K562 (cell line): Measurements from ENCODE around the gene VWA7. TPM values are rescaled to one million over a fixed set of nuclear protein-coding genes. Genes with fewer than 3 reads are reported as not detected.
A peak's percentile ranks its signal among the peaks of the same experiment; 100 is the strongest.

Source experiments
- ARID2 ChIP-seq: fragments of 450-650 bp; IDR thresholded peaks from 2 replicates; pipeline ENCODE4 v1.6.1; 2017; ENCODE audit warnings: antibody characterized with exemption, mild to moderate bottlenecking
- BACH1 ChIP-seq: fragments of 200-800 bp; sonication (Bioruptor generic); IDR thresholded peaks from 2 replicates; pipeline ENCODE4 v1.6.1; 2016; ENCODE audit warnings: missing genetic modification characterization, missing compliant biosample characterization
- EP400 ChIP-seq: fragments of 450-650 bp; IDR thresholded peaks from 2 replicates; pipeline ENCODE4 v1.6.1; 2017; ENCODE audit warnings: antibody characterized with exemption, mild to moderate bottlenecking, moderate library complexity
- ETV1 ChIP-seq: fragments of 450-650 bp; conservative IDR thresholded peaks from 2 replicates; pipeline ENCODE4 v1.6.1; 2016; ENCODE audit warnings: missing genetic modification characterization, control low read depth, low read depth, missing compliant biosample characterization
- FOXK1 ChIP-seq: sonication (generic); formaldehyde crosslinking; IDR thresholded peaks from 2 replicates; pipeline ENCODE4 v1.8.0; 2022; ENCODE audit warnings: missing genetic modification reagents, mild to moderate bottlenecking, borderline replicate concordance
- MEF2D ChIP-seq: conservative IDR thresholded peaks from 2 replicates; pipeline ENCODE4 v1.6.1; 2016; ENCODE audit warnings: low read depth, missing genetic modification characterization, missing compliant biosample characterization
- NONO ChIP-seq, 2 experiments: fragments of 200-400 bp in 1 of 2; fragments of 450-650 bp in 1 of 2; formaldehyde crosslinking in 1 of 2; IDR thresholded peaks; 2 replicates each; pipeline ENCODE4 v1.6.1; 2017; ENCODE audit warnings: low read depth in 2 of 2, mild to moderate bottlenecking in 2 of 2, moderate library complexity in 2 of 2, low read length in 1 of 2
- NR2C2 ChIP-seq, 2 experiments: fragments of 200-800 bp in 1 of 2; sonication (Bioruptor generic) in 1 of 2; sonication (generic) in 1 of 2; formaldehyde crosslinking in 1 of 2; IDR thresholded peaks; 2 replicates each; pipeline versions ENCODE4 v1.6.1 to v1.8.0; 2016 to 2022; ENCODE audit warnings: mild to moderate bottlenecking in 1 of 2, missing compliant biosample characterization in 1 of 2, missing genetic modification characterization in 1 of 2, missing genetic modification reagents in 1 of 2
- NUFIP1 ChIP-seq: fragments of 450-650 bp; IDR thresholded peaks from 2 replicates; pipeline ENCODE4 v1.6.1; 2018; ENCODE audit not compliant: partially characterized antibody
- POU5F1 ChIP-seq: fragments of 150-350 bp; IDR thresholded peaks from 2 replicates; pipeline ENCODE4 v1.6.1; 2014; ENCODE audit warnings: borderline replicate concordance, low read length, low read depth, mild to moderate bottlenecking; ENCODE audit not compliant: partially characterized antibody
- RBM14 ChIP-seq: fragments of 200-400 bp; formaldehyde crosslinking; IDR thresholded peaks from 2 replicates; pipeline ENCODE4 v1.6.1; 2018; ENCODE audit warnings: low read depth, mild to moderate bottlenecking, low read length, moderate library complexity, borderline replicate concordance; ENCODE audit not compliant: insufficient read depth
- RBM15 ChIP-seq: fragments of 200-400 bp; formaldehyde crosslinking; IDR thresholded peaks from 2 replicates; pipeline ENCODE4 v1.6.1; 2018; ENCODE audit warnings: mild to moderate bottlenecking, low read length, moderate library complexity; ENCODE audit not compliant: insufficient read depth
- SMAD4 ChIP-seq: fragments of 250-450 bp; sonication (Bioruptor Pico); conservative IDR thresholded peaks from 2 replicates; pipeline ENCODE4 v1.8.0; 2021; ENCODE audit warnings: inconsistent platforms, mild to moderate bottlenecking, moderate library complexity
- SRSF7 ChIP-seq: fragments of 200-400 bp; formaldehyde crosslinking; optimal IDR thresholded peaks from 2 replicates; pipeline ENCODE3; 2017; ENCODE audit warnings: mild to moderate bottlenecking, low read depth, low read length
- STAT5B ChIP-seq: fragments of 250-450 bp; sonication (Bioruptor Pico); IDR thresholded peaks from 2 replicates; pipeline ENCODE4 v1.8.0; 2021; ENCODE audit warnings: mild to moderate bottlenecking, inconsistent platforms
- ZEB2 ChIP-seq: fragments of 450-650 bp; IDR thresholded peaks from 2 replicates; pipeline ENCODE4 v1.6.1; 2016
- ZNF146 ChIP-seq: IDR thresholded peaks from one replicate; pipeline ENCODE4 v1.6.1; 2018; ENCODE audit warnings: missing compliant biosample characterization; ENCODE audit not compliant: unreplicated experiment
- ZNF57 ChIP-seq: fragments of 450-650 bp; formaldehyde crosslinking; IDR thresholded peaks from 2 replicates; pipeline ENCODE4 v1.4.0; 2020; ENCODE audit warnings: mild to moderate bottlenecking, moderate library complexity
- ZNF644 ChIP-seq: fragments of 200-800 bp; sonication (Bioruptor generic); IDR thresholded peaks from 2 replicates; pipeline ENCODE4 v1.6.1; 2016; ENCODE audit warnings: low read depth, missing genetic modification characterization, missing compliant biosample characterization
- polyA plus RNA-seq, 8 experiments: library from polyadenylated mRNA; depleted of rRNA in 4 of 8; stranded (reverse) in 5 of 8; unstranded in 3 of 8; fragments of >200 nt; fragmentation: Nextera tagmentation in 2 of 8; fragmentation: Illumina TruSeq in 1 of 8; extraction: Ambion mirVana in 2 of 8; extraction: Trizol in 1 of 8; gene quantifications; 2 replicates each; pipeline versions ENCODE4 v1.2.1 to v1.2.3, GENCODE V29; 2011 to 2014; ENCODE audit warnings: inconsistent platforms in 1 of 8, missing spikeins in 1 of 8
- total RNA-seq, 7 experiments: library from RNA; depleted of rRNA in 6 of 7; stranded (reverse); fragments of >200 nt in 6 of 7; fragmentation: Illumina TruSeq in 2 of 7; extraction: Trizol in 2 of 7; gene quantifications; 2 replicates each; pipeline versions ENCODE4 v1.2.1 to v1.2.3, GENCODE V29; 2011 to 2021; ENCODE audit warnings: low replicate concordance in 1 of 7
- TF ChIP-seq, protein P1 (sequence below): fragments of 250-450 bp; sonication (Bioruptor Pico); IDR thresholded peaks from 2 replicates; pipeline ENCODE4 v1.5.0; 2020; ENCODE audit warnings: mild to moderate bottlenecking
- TF ChIP-seq, protein P2 (sequence below): fragments of 450-650 bp; formaldehyde crosslinking; conservative IDR thresholded peaks from 2 replicates; pipeline ENCODE4 v1.4.0; 2022; ENCODE audit warnings: mild to moderate bottlenecking, missing genetic modification characterization
- TF ChIP-seq, protein P3 (sequence below): fragments of 450-650 bp; IDR thresholded peaks from 2 replicates; pipeline ENCODE4 v1.6.1; 2016; ENCODE audit warnings: antibody characterized with exemption
- TF ChIP-seq, protein P4 (sequence below): sonication (generic); IDR thresholded peaks from 2 replicates; pipeline ENCODE4 v1.6.1; 2016

Gene VWA7
- total and polyA plus RNA-seq, 9 of the 15 experiments (the other 6 are each of a cell fraction or from before 2014, with no cell fraction given): 0.18 to 2.9 (median 0.95) TPM

DNA sequence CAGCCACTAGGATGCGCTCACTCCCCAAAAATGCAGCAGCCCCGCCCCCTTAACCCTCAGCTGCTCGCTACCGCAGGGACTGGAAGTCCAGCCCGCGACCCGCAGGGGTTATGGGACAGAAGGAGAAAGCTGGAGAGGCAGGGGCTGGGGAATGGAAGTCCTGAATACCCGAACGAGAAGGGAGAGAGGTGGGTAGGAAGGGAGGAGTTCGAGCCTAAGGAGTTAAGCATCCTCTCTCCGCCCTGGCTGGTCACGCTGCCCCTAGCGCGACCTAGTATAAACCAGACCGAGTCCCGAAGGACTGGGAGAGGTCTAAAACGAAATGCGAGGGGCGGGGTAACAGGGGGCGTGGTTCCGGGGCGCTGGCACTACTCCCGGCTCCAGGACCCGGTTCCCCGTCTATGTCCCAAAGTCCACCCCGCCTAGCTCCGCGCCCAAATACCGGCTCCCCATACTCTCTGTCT, 47.6 kb downstream of the VWA7 start (continued):
- TF ChIP-seq NUFIP1 (no peak), RBM15 (no peak), ZNF644 (no peak), ARID2 (peak; percentile 94), BACH1 (tag) (no peak), ZNF57 (CRISPR knock-in tag) (no peak), ZNF146 (no peak), STAT5B (no peak), SRSF7 (no peak), NONO (IDR thresholded peaks at IDR 0.05; ENCODE audit: low read depth in 2 of 2, low read length in 1 of 2) (no peak), EP400 (no peak), POU5F1 (no peak), NR2C2 (CRISPR knock-in tag; IDR thresholded peaks at IDR 0.05) (peak; percentile 47; the same call in 1 of the 2 replicates), NR2C2 (tag; IDR thresholded peaks at IDR 0.05) (no peak), RBM14 (no peak), ETV1 (tag) (peak; percentile 39), MEF2D (tag) (no peak), ZEB2 (no peak), SMAD4 (CRISPR knock-in tag) (0 out of 2 replicates have a peak, but pooled peaks have one; percentile 11), FOXK1 (CRISPR knock-in tag) (no peak)
- TF ChIP-seq, protein P1, sequence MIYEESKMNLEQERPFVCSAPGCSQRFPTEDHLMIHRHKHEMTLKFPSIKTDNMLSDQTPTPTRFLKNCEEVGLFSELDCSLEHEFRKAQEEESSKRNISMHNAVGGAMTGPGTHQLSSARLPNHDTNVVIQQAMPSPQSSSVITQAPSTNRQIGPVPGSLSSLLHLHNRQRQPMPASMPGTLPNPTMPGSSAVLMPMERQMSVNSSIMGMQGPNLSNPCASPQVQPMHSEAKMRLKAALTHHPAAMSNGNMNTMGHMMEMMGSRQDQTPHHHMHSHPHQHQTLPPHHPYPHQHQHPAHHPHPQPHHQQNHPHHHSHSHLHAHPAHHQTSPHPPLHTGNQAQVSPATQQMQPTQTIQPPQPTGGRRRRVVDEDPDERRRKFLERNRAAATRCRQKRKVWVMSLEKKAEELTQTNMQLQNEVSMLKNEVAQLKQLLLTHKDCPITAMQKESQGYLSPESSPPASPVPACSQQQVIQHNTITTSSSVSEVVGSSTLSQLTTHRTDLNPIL: no peak
- TF ChIP-seq, protein P2, sequence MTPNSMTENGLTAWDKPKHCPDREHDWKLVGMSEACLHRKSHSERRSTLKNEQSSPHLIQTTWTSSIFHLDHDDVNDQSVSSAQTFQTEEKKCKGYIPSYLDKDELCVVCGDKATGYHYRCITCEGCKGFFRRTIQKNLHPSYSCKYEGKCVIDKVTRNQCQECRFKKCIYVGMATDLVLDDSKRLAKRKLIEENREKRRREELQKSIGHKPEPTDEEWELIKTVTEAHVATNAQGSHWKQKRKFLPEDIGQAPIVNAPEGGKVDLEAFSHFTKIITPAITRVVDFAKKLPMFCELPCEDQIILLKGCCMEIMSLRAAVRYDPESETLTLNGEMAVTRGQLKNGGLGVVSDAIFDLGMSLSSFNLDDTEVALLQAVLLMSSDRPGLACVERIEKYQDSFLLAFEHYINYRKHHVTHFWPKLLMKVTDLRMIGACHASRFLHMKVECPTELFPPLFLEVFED (CRISPR knock-in tag): no peak
- TF ChIP-seq, protein P3, sequence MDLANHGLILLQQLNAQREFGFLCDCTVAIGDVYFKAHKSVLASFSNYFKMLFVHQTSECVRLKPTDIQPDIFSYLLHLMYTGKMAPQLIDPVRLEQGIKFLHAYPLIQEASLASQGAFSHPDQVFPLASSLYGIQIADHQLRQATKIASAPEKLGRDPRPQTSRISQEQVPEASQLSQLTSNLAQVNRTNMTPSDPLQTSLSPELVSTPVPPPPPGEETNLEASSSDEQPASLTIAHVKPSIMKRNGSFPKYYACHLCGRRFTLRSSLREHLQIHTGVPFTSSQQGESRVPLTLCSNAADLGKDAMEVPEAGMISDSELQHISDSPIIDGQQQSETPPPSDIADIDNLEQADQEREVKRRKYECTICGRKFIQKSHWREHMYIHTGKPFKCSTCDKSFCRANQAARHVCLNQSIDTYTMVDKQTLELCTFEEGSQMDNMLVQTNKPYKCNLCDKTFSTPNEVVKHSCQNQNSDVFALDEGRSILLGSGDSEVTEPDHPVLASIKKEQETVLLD: peak; percentile 48; the same call in 1 of the 2 replicates
- TF ChIP-seq, protein P4, sequence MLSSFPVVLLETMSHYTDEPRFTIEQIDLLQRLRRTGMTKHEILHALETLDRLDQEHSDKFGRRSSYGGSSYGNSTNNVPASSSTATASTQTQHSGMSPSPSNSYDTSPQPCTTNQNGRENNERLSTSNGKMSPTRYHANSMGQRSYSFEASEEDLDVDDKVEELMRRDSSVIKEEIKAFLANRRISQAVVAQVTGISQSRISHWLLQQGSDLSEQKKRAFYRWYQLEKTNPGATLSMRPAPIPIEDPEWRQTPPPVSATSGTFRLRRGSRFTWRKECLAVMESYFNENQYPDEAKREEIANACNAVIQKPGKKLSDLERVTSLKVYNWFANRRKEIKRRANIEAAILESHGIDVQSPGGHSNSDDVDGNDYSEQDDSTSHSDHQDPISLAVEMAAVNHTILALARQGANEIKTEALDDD: no peak
